Fibroblast of lung (primary cell): ENCODE results near the gene SENP6.

Experiments used
- CTCF ChIP-seq, 2 donors: IDR thresholded peaks in 1 of 2; conservative IDR thresholded peaks in 1 of 2; 1 replicate in 1 of 2; 2 replicates in 1 of 2; pipeline ENCODE4 v1.5.1; 2011 to 2012; ENCODE audit warnings: low read length in 2 of 2, control low read depth in 1 of 2, inconsistent platforms in 1 of 2, low read depth in 1 of 2, mild to moderate bottlenecking in 1 of 2
- EZH2 ChIP-seq: IDR thresholded peaks from 2 replicates; pipeline ENCODE4 v1.5.1; 2012; ENCODE audit warnings: low read length, control low read depth, mild to moderate bottlenecking; ENCODE audit errors: missing control alignments

DNA sequence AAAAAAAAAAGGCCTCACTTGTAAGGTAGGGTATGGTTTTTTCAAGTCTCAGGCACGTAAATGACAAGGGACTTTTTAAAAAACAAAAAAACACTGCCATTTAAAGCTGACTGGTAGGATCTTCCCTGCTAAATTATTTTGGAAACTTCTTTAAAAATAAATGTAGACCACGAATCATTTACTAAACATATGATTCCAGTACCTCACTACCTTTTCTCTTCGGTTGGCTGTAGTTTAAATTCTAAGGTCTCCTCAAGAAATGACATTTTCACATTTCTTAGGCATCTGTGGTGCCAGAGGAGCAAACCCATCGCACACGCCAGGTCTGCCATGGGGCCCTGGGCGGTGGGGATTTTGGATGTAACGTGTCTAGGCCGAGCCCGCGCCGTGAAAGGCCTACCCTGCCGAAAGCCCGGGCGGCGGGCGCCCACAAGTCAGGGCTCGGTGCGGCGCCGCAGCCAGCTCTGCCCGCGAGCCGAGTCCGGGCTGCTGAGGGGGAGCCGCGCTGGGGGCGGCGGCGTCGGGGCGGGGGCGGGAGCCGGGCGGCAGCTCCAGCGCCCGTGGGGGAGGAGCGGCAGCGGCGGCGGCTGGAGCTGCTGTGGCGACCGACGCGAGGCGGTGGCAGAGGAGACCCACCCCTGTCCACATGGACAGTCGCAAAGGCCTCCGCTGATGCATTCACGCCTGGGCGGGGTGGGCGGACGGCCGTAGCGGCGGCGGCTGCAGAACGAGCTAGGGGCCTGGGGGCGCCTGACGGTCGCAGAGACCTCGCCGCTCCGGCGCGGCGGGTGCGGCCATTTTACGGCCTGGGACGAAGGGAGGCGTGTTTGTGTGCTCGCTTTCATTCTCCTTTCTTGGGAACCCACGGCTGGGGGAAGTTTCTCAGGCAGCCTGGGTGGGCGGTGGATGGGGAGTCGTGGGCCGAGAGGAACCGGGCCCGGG lies at the start of gene SENP6:
- TF ChIP-seq CTCF (conservative IDR thresholded peaks at IDR 0.05 in 1 of 2, IDR thresholded peaks at IDR 0.05 in 1 of 2; ENCODE audit: low read depth in 1 of 2, low read length in 2 of 2) (no peak), EZH2 (no peak)
